A549 (cell line): ENCODE measurements around the gene MTHFSD. TPM values are rescaled to one million over a fixed set of nuclear protein-coding genes. Genes with fewer than 3 reads are reported as not detected.

ENCODE experiments used
- ATAC-seq, 2 experiments: fragments of 200-7000 bp in 1 of 2; fragments of >200 bp in 1 of 2; cut with Nextera tagmentation in 1 of 2; cut with Tn5 transposase in 1 of 2; 3 replicates each; pipeline versions ENCODE4 v1.8.0 to v1.9.1; 2018 to 2020; ENCODE audit warnings: mild to moderate bottlenecking in 1 of 2, moderate library complexity in 1 of 2
- CTCF ChIA-PET: fragments of 300-600 bp; sonication (Branson Sonifier 250); formaldehyde crosslinking; extraction: SDS; loops from one replicate; lab custom pipeline; 2021; ENCODE audit warnings: antibody characterized with exemption, inconsistent platforms; lab: Yijun Ruan, JAX
- POLR2A ChIA-PET: fragments of 350-600 bp; formaldehyde crosslinking; extraction: SDS; loops from one replicate; lab custom pipeline; 2021; ENCODE audit warnings: antibody characterized with exemption, inconsistent platforms; lab: Yijun Ruan, JAX
- DNase-seq, 2 experiments: peaks; one replicate each; pipeline versions ENCODE4 v3.0.0 to v3.0.0-alpha.2; 2011 to 2016; ENCODE audit warnings: low read depth in 1 of 2, low spot score in 1 of 2
- FAIRE-seq: peaks from 2 replicates; lab custom pipeline; 2011; peaks lifted over from hg19 to GRCh38; lab: Jason Lieb, UNC
- H3K27ac ChIP-seq, 2 experiments: fragments of >200 bp; sonication (Bioruptor Twin); formaldehyde crosslinking; 3 replicates each; pipeline ENCODE4 v1.5.1; 2016 to 2017
- H3K4me1 ChIP-seq: fragments of >200 bp; sonication (Bioruptor Twin); formaldehyde crosslinking; 3 replicates; pipeline ENCODE4 v1.6.1; 2016
- H3K4me2 ChIP-seq: fragments of >200 bp; sonication (Bioruptor Twin); formaldehyde crosslinking; 3 replicates; pipeline ENCODE4 v1.6.1; 2016
- H3K4me3 ChIP-seq: fragments of >200 bp; sonication (Bioruptor Twin); formaldehyde crosslinking; 3 replicates; pipeline ENCODE4 v1.5.1; 2016
- H3K9me3 ChIP-seq: fragments of >200 bp; sonication (Bioruptor Twin); formaldehyde crosslinking; 3 replicates; pipeline ENCODE4 v1.6.1; 2016
- BHLHE40 ChIP-seq: IDR thresholded peaks from 2 replicates; pipeline ENCODE4 v1.6.1; 2012; ENCODE audit warnings: low read depth, low read length, inconsistent platforms
- CHD2 ChIP-seq: fragments of 150-350 bp; IDR thresholded peaks from 2 replicates; pipeline ENCODE4 v1.6.1; 2014; ENCODE audit warnings: low read length; ENCODE audit not compliant: partially characterized antibody
- CTCF ChIP-seq: fragments of >200 bp; sonication (Bioruptor Twin); formaldehyde crosslinking; IDR thresholded peaks from 3 replicates; pipeline ENCODE4 v1.5.1; 2016
- EHF ChIP-seq: fragments of 250-450 bp; sonication (Bioruptor Pico); IDR thresholded peaks from 2 replicates; pipeline ENCODE4 v1.5.0; 2020; ENCODE audit warnings: mild to moderate bottlenecking
- ESRRA ChIP-seq: fragments of 150-350 bp; IDR thresholded peaks from 2 replicates; pipeline ENCODE4 v1.6.1; 2014; ENCODE audit warnings: mild to moderate bottlenecking, low read length, borderline replicate concordance
- FOSB ChIP-seq: fragments of 250-450 bp; sonication (Bioruptor Pico); IDR thresholded peaks from 2 replicates; pipeline ENCODE4 v1.5.0; 2020; ENCODE audit warnings: mild to moderate bottlenecking, moderate library complexity
- FOXS1 ChIP-seq: fragments of 250-450 bp; sonication (Bioruptor Pico); IDR thresholded peaks from 2 replicates; pipeline ENCODE4 v1.5.0; 2020; ENCODE audit warnings: mild to moderate bottlenecking, moderate library complexity
- GATA3 ChIP-seq: IDR thresholded peaks from 2 replicates; pipeline ENCODE4 v1.6.1; 2012; ENCODE audit warnings: borderline replicate concordance
- HEYL ChIP-seq: fragments of 250-450 bp; sonication (Bioruptor Pico); IDR thresholded peaks from 2 replicates; pipeline ENCODE4 v1.8.0; 2021; ENCODE audit warnings: mild to moderate bottlenecking, moderate library complexity
- HMGXB4 ChIP-seq: fragments of 250-450 bp; sonication (Bioruptor Pico); IDR thresholded peaks from 2 replicates; pipeline ENCODE4 v1.5.0; 2021; ENCODE audit warnings: mild to moderate bottlenecking, moderate library complexity, borderline replicate concordance
- HOXA7 ChIP-seq: fragments of 250-450 bp; sonication (Bioruptor Pico); IDR thresholded peaks from 2 replicates; pipeline ENCODE4 v1.5.0; 2020; ENCODE audit warnings: mild to moderate bottlenecking, moderate library complexity
- HOXB13 ChIP-seq: fragments of 250-450 bp; sonication (Bioruptor Pico); IDR thresholded peaks from 2 replicates; pipeline ENCODE4 v1.5.0; 2020; ENCODE audit warnings: low read depth, mild to moderate bottlenecking, moderate library complexity
- JUN ChIP-seq, 2 experiments: fragments of >200 bp; sonication (Bioruptor Twin); formaldehyde crosslinking; IDR thresholded peaks; 2 replicates in 1 of 2; 3 replicates in 1 of 2; pipeline ENCODE4 v1.6.1; 2016 to 2017
- JUNB ChIP-seq: fragments of >200 bp; sonication (Bioruptor Twin); formaldehyde crosslinking; IDR thresholded peaks from 2 replicates; pipeline ENCODE4 v1.6.1; 2016
- KDM1A ChIP-seq: fragments of 200-600 bp; sonication (generic); IDR thresholded peaks from 2 replicates; pipeline ENCODE4 v1.6.1; 2016; ENCODE audit warnings: low read depth, mild to moderate bottlenecking
- MAFK ChIP-seq: fragments of 450-650 bp; IDR thresholded peaks from 2 replicates; pipeline ENCODE4 v1.6.1; 2014; ENCODE audit not compliant: partially characterized antibody
- MYC ChIP-seq: IDR thresholded peaks from 2 replicates; pipeline ENCODE4 v1.6.1; 2012; ENCODE audit warnings: mild to moderate bottlenecking, inconsistent platforms, low read length, improper control_type of control experiment, borderline replicate concordance
- NFE2L2 ChIP-seq: fragments of 150-350 bp; conservative IDR thresholded peaks from 2 replicates; pipeline ENCODE4 v1.6.1; 2014; ENCODE audit warnings: low read length
- NPAS2 ChIP-seq: fragments of 250-450 bp; sonication (Bioruptor Pico); IDR thresholded peaks from 2 replicates; pipeline ENCODE4 v1.8.0; 2022; ENCODE audit warnings: mild to moderate bottlenecking, moderate library complexity, borderline replicate concordance
- PBX3 ChIP-seq: IDR thresholded peaks from 2 replicates; pipeline ENCODE4 v1.6.1; 2012
- PHF8 ChIP-seq: fragments of 200-600 bp; sonication (generic); IDR thresholded peaks from 2 replicates; pipeline ENCODE4 v1.6.1; 2016; ENCODE audit warnings: low read depth, mild to moderate bottlenecking, antibody characterized with exemption, moderate library complexity, borderline replicate concordance
- POLR2AphosphoS2 ChIP-seq: conservative IDR thresholded peaks from 2 replicates; pipeline ENCODE4 v1.6.1; 2012; ENCODE audit warnings: low read length, improper control_type of control experiment, inconsistent platforms
- SMC3 ChIP-seq: fragments of >200 bp; sonication (Bioruptor Twin); formaldehyde crosslinking; IDR thresholded peaks from 3 replicates; pipeline ENCODE4 v1.6.1; 2018; ENCODE audit warnings: inconsistent platforms
- TFCP2L1 ChIP-seq: fragments of 250-450 bp; sonication (Bioruptor Pico); IDR thresholded peaks from 2 replicates; pipeline ENCODE4 v1.5.0; 2021; ENCODE audit warnings: mild to moderate bottlenecking
- TP53 ChIP-seq: fragments of 250-450 bp; sonication (Bioruptor Pico); IDR thresholded peaks from 2 replicates; pipeline ENCODE4 v1.5.0; 2021; ENCODE audit warnings: mild to moderate bottlenecking, moderate library complexity
- ZC3H11A ChIP-seq: fragments of 450-650 bp; IDR thresholded peaks from 2 replicates; pipeline ENCODE4 v1.6.1; 2014; ENCODE audit warnings: antibody characterized with exemption, mild to moderate bottlenecking
- WGBS: methylation state at CpG from one replicate; pipeline ENCODE4 v1.1.6; 2017; ENCODE audit errors: missing lambda C conversion rate; 5-methylcytosine and 5-hydroxymethylcytosine counted together
- polyA plus RNA-seq, 4 experiments: library from polyadenylated mRNA; depleted of rRNA in 3 of 4; stranded (reverse); fragments of >200 nt; fragmentation: RNase III in 1 of 4; extraction: RNeasy Plus Mini Kit Qiagen cat#74134 plus additional on column Dnase treatment in 1 of 4; gene quantifications; 2 replicates in 3 of 4; 3 replicates in 1 of 4; pipeline ENCODE4 v1.2.3, GENCODE V29; 2011 to 2017

MTHFSD gene
- polyA plus RNA-seq, 2 of the 4 experiments (the other 2 are of a cell fraction) = 13.1 to 16.9 TPM

- TF ChIP-seq ESRRA = no peak
- no peak for TF ChIP-seq HOXA7 (CRISPR knock-in tag)
- no peak for TF ChIP-seq MAFK
Observed at GRCh38 chr16:86545481-86545880, 9.6 kb downstream of the MTHFSD start (continued).

- TF ChIP-seq HEYL (CRISPR knock-in tag) (no peak), SMC3 (no peak), ZC3H11A (no peak), FOSB (CRISPR knock-in tag) (no peak), PBX3 (no peak), CHD2 (no peak), HOXB13 (CRISPR knock-in tag) (no peak), KDM1A (no peak), JUN (IDR thresholded peaks at IDR 0.05) (no peak), BHLHE40 (no peak), FOXS1 (CRISPR knock-in tag) (no peak), ESRRA (no peak), EHF (CRISPR knock-in tag) (no peak), HMGXB4 (CRISPR knock-in tag) (no peak), MYC (no peak), TP53 (CRISPR knock-in tag) (no peak)
- Histone ChIP-seq H3K4me2 (no peak overlapping the region), H3K4me1 (no peaks in the 10 kb centered on the region), H3K27ac (no peak overlapping the region), H3K4me3 (no peak overlapping the region), H3K9me3 (no peaks in the 10 kb centered on the region)
- no peak for DNase-seq
- FAIRE-seq = no peak
- ChIA-PET CTCF (interaction anchor here (1.0 to 1.7 kb wide), 3 partner anchors 10 to 470 kb away, joined by 3 to 5 read pairs (median 3); no protein-coding TSS in a partner anchor), POLR2A (interaction anchor here (0.5 kb wide), 1 partner anchor 470 kb away, joined by 3 read pairs; no protein-coding TSS in a partner anchor)
- 88% methylated on average over 21 of the region's 21 CpGs for WGBS
- ATAC-seq = no peak
Observed at GRCh38 chr16:86542756-86543750, 12.0 kb downstream of the MTHFSD start.

GRCh38 chr16:86541560-86541959 is 13.5 kb downstream of the MTHFSD start:
- ChIA-PET POLR2A (no interaction called here), CTCF (interaction anchor here (0.8 to 1.0 kb wide), 2 partner anchors 22 to 89 kb away, joined by 3 read pairs; no protein-coding TSS in a partner anchor)
- WGBS = 85% methylated on average over 10 of the region's 11 CpGs
- no peaks in the 10 kb centered on the region for H3K4me1 ChIP-seq
- DNase-seq (no peak), ATAC-seq (no peak), FAIRE-seq (no peak)
- no peak overlapping the region for H3K4me3 ChIP-seq
- H3K4me2 ChIP-seq = no peak overlapping the region
- no peak overlapping the region for H3K27ac ChIP-seq
- H3K9me3 ChIP-seq = no peaks in the 10 kb centered on the region
- TF ChIP-seq NPAS2 (CRISPR knock-in tag) (no peak), NFE2L2 (no peak), KDM1A (no peak), CHD2 (no peak), BHLHE40 (no peak), TFCP2L1 (CRISPR knock-in tag) (no peak), GATA3 (no peak), FOSB (CRISPR knock-in tag) (no peak), CTCF (no peak), JUNB (no peak), POLR2AphosphoS2 (no peak), EHF (CRISPR knock-in tag) (no peak), PHF8 (no peak)
